Adrenal gland (tissue), 12 donors: Measurements from ENCODE around the gene ZNF564. TPM values are rescaled to one million over a fixed set of nuclear protein-coding genes. Genes with fewer than 3 reads are reported as not detected.

Source experiments
- DNase-seq, 7 donors: peaks; one replicate each; pipeline ENCODE4 v3.0.0-alpha.2; 2019 to 2020
- H3K27ac ChIP-seq, 5 donors: fragments of 200-600 bp; sonication (generic) in 4 of 5; 1 replicate in 3 of 5; 2 replicates in 2 of 5; pipeline versions ENCODE4 v1.5.1 to v1.8.0; 2016 to 2020; ENCODE audit warnings: mild to moderate bottlenecking in 1 of 5
- H3K27me3 ChIP-seq: fragments of 200-600 bp; 2 replicates; pipeline ENCODE4 v1.8.0; 2021
- H3K36me3 ChIP-seq, 2 donors: fragments of 200-600 bp; replicated peaks in 1 of 2; 1 replicate in 1 of 2; 2 replicates in 1 of 2; pipeline versions ENCODE4 v1.5.1 to v1.8.0; 2018 to 2022
- H3K4me1 ChIP-seq, 2 donors: fragments of 200-600 bp; replicated peaks in 1 of 2; 1 replicate in 1 of 2; 2 replicates in 1 of 2; pipeline versions ENCODE4 v1.5.1 to v1.8.0; 2018 to 2021
- H3K4me3 ChIP-seq, 4 donors: fragments of 200-600 bp; sonication (generic) in 3 of 4; one replicate each; pipeline ENCODE4 v1.5.1; 2016 to 2018
- H3K9me3 ChIP-seq, 3 donors: fragments of 200-600 bp; sonication (generic) in 1 of 3; replicated peaks in 1 of 3; 1 replicate in 2 of 3; 2 replicates in 1 of 3; pipeline versions ENCODE4 v1.5.1 to v1.8.0; 2016 to 2021
- CTCF ChIP-seq, 6 experiments: fragments of 450-650 bp in 4 of 6; fragments of 200-600 bp in 2 of 6; sonication (generic) in 1 of 6; IDR thresholded peaks; 1 replicate in 5 of 6; 2 replicates in 1 of 6; pipeline versions ENCODE4 v1.5.1 to v1.8.0; 2016 to 2021; ENCODE audit warnings: antibody characterized with exemption in 6 of 6, mild to moderate bottlenecking in 2 of 6, moderate library complexity in 1 of 6
- POLR2A ChIP-seq, 2 donors: fragments of 450-650 bp; IDR thresholded peaks; one replicate each; pipeline ENCODE4 v1.6.1; 2017; ENCODE audit warnings: antibody characterized with exemption in 2 of 2, mild to moderate bottlenecking in 2 of 2, moderate library complexity in 1 of 2
- WGBS, 4 donors: extraction: QIAGEN DNeasy Blood & Tissue Kit in 2 of 4; methylation state at CpG; one replicate each; pipeline versions ENCODE4 v1.1.5 to v1.1.7; 2013 to 2017; 5-methylcytosine and 5-hydroxymethylcytosine counted together
- intact Hi-C, 2 donors: fragments of 100-400 bp; cut with DNase I; formaldehyde crosslinking; loops; one replicate each; pipeline versions ENCODE4 v1.14.1 to v1.15.0; 2022 to 2023
- polyA plus RNA-seq, 3 donors: library from polyadenylated mRNA; stranded (reverse); fragments of 200-250 nt in 2 of 3; fragments of 350-450 nt in 1 of 3; fragmentation: Illumina TruSeq in 1 of 3; extraction: RNeasy Lipid Tissue Mini Kit (QIAGEN cat#74804) in 1 of 3; gene quantifications; one replicate each; pipeline ENCODE4 v1.2.3, GENCODE V29; 2013 to 2014
- total RNA-seq, 9 donors: library from RNA; depleted of rRNA in 4 of 9; stranded (reverse); fragments of >200 nt in 4 of 9; fragments of 120-200 nt in 1 of 9; fragmentation: NEBNext Ultra II Directional in 1 of 9; extraction: Animal tissue kit (Norgen Biotek cat#: 25700) in 1 of 9; gene quantifications; one replicate each; pipeline versions ENCODE4 v1.1.0 to v1.2.4, GENCODE V29; 2013 to 2023
- donor health status: healthy with polysubstance abuse.
- donor health status: Bipolar disorder and iron deficiency.
- donor health status: DM: yes; HTN: yes; CAD: no.
- donor health status: DM: no; HTN: no; CAD: no.
- donor health status: DM: no; HTN: no; CAD: no.
- donor health status: DM: yes; HTN: yes; CAD: no.

Gene ZNF564
- total and polyA plus RNA-seq, 12 donors = 3.4 to 12.5 (median 8.9) TPM

DNA sequence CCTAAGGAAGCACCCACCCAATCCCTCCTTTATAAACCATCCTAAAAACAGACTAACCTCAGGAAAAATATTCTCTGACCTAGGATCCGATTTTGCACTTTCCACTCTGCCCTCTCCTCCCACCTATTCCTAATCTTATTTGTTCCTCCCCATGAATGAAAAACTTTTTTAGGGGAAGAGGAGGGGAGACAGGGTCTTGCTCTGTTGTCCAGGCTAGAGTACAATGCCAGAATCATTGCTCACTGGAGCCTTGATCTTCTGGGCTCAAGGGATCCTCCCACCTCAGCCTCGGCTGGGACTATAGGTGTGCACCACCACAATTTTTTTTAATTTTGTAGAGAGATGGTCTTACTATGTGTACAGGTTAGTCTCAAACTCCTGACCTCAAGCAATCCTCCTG lies 4.4 kb downstream of the ZNF564 start:
- Histone ChIP-seq H3K27me3 (no peaks in the 10 kb centered on the region), H3K4me1 (peaks cover 13 to 24% of the 10 kb centered on the region in 2 donors), H3K9me3 (no peaks in the 10 kb centered on the region)

DNA sequence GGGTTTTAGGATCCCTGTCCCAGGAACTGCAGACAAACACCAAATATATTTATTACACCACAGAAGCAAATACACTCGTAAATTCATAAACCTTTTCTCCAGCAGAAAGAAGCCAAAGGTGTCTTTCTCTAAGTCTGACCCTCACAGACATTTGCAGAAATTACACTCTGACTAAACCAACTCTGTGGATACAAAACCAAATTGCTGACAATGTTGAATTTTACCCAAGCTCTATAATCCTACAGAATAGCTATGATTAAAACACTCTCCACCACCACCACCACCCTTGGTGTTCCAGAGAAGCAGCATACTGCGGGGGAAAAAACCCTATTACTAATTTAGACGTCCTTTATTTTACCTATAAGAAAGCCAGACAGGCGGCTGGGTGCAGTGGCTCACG lies 5.2 kb downstream of the ZNF564 start:
- Histone ChIP-seq H3K4me3 (no peak overlapping the region), H3K27me3 (no peaks in the 10 kb centered on the region), H3K27ac (no peak overlapping the region), H3K9me3 (no peaks in the 10 kb centered on the region), H3K36me3 (peaks cover 0 to 4% of the 10 kb centered on the region in 2 donors), H3K4me1 (peaks cover 13 to 24% of the 10 kb centered on the region in 2 donors)
- 91 to 94% (median 94%) methylated on average over 5 of the region's 5 CpGs for WGBS, 4 donors
- DNase-seq = no peak
- TF ChIP-seq CTCF (IDR thresholded peaks at IDR 0.05) (no peak), POLR2A (IDR thresholded peaks at IDR 0.05) (no peak)
- intact Hi-C loops = no loop called here

More for the DNA sequence above, 4.4 kb downstream of the ZNF564 start:
- DNase-seq = no peak
- WGBS, 4 donors = 82 to 91% (median 90%) methylated on average over 2 of the region's 2 CpGs
- Histone ChIP-seq H3K27ac (no peak overlapping the region), H3K36me3 (no peaks in the 10 kb centered on the region), H3K4me3 (no peak overlapping the region)
- intact Hi-C loops = no loop called here
- TF ChIP-seq POLR2A (IDR thresholded peaks at IDR 0.05) = no peak
- no peak for TF ChIP-seq CTCF (IDR thresholded peaks at IDR 0.05)

DNA sequence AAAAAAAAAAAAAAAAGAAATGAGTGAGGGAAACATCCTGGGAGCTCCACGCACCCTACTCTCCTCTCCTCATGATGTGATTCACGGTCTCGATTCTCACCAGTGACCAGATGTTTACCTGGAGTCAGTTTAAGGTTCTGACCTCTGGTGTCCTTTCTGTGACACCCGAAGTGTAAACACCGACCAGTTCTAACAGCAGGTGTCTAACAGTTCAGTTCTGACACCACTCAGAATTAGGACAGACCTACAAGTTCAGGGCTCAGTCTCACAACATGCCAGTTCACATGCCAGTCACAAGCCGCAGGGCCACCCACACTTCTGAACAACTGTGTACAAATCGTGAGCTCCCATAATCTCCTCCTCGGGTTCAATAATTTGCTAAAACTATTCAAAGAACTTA lies 6.0 kb downstream of the ZNF564 start:
- WGBS, 4 donors = 90 to 96% (median 95%) methylated on average over 8 of the region's 8 CpGs
- Histone ChIP-seq H3K4me1 (peaks cover 13 to 22% of the 10 kb centered on the region in 2 donors), H3K36me3 (peaks cover 0 to 10% of the 10 kb centered on the region in 2 donors), H3K4me3 (no peak overlapping the region), H3K9me3 (no peaks in the 10 kb centered on the region), H3K27ac (no peak overlapping the region), H3K27me3 (no peaks in the 10 kb centered on the region)
- intact Hi-C loops = no loop called here
- TF ChIP-seq POLR2A (IDR thresholded peaks at IDR 0.05) = no peak
- TF ChIP-seq CTCF (IDR thresholded peaks at IDR 0.05) = no peak
- DNase-seq = no peak

DNA sequence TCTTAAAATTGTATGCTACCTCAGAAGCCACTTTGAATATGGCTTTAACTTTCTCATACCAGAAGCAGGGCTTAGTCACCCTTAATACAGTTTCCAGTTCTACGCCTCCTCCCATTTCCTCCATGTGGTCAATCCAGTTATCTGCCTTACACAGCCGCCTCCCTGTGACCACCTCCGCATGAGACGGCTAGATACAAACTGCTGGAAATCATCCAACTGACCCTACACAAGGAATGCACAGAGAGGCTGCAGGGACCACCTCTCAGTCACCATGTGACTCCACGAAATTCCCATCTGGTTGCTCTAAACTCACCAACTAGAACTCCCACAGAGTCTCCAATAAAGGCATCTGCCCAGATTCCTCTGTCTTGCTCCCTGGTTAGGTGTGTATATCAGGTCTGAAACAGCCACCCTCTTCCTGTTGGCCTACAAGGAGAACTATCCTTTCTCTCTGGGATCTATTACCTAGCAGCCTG lies 6.8 kb downstream of the ZNF564 start:
- H3K27ac ChIP-seq = no peak overlapping the region
- TF ChIP-seq CTCF (IDR thresholded peaks at IDR 0.05) (no peak), POLR2A (IDR thresholded peaks at IDR 0.05) (no peak)
- H3K4me3 ChIP-seq = no peak overlapping the region
- H3K4me1 ChIP-seq = peaks cover 8 to 14% of the 10 kb centered on the region in 2 donors
- H3K36me3 ChIP-seq = peaks cover 0 to 10% of the 10 kb centered on the region in 2 donors
- no peaks in the 10 kb centered on the region for H3K9me3 ChIP-seq
- intact Hi-C loops = no loop called here
- no peak for DNase-seq
- WGBS, 4 donors = 65 to 86% (median 72%) methylated on average over 5 of the region's 5 CpGs
- no peaks in the 10 kb centered on the region for H3K27me3 ChIP-seq
